Chondrocyte (in vitro differentiated cells): ENCODE measurements around the gene WDR74. TPM values are rescaled to one million over a fixed set of nuclear protein-coding genes. Genes with fewer than 3 reads are reported as not detected.

Experiments
- DNase-seq: peaks from one replicate; pipeline ENCODE4 v3.0.0; 2021; ENCODE audit warnings: mixed read lengths, low spot score
- H3K27ac Mint-ChIP-seq: one replicate; pipeline ENCODE4 v1.8.0; 2021; ENCODE audit warnings: mild to moderate bottlenecking, moderate library complexity, mixed read lengths; ENCODE audit not compliant: unreplicated experiment
- H3K27me3 Mint-ChIP-seq: 2 replicates; pipeline ENCODE4 v1.8.0; 2021; ENCODE audit warnings: low read depth, mixed read lengths
- H3K36me3 Mint-ChIP-seq: 2 replicates; pipeline ENCODE4 v1.8.0; 2021; ENCODE audit warnings: low read depth, mixed read lengths
- H3K4me1 Mint-ChIP-seq: 2 replicates; pipeline ENCODE4 v1.8.0; 2021; ENCODE audit warnings: low read depth, mild to moderate bottlenecking, mixed read lengths
- H3K4me3 Mint-ChIP-seq: one replicate; pipeline ENCODE4 v1.8.0; 2021; ENCODE audit warnings: mild to moderate bottlenecking, moderate library complexity, mixed read lengths; ENCODE audit not compliant: unreplicated experiment
- H3K9me3 Mint-ChIP-seq: 2 replicates; pipeline ENCODE4 v1.8.0; 2021; ENCODE audit warnings: low read depth, mixed read lengths
- total RNA-seq: library from RNA; stranded (reverse); gene quantifications from 3 replicates; pipeline ENCODE4 v1.2.1, GENCODE V29; 2021
- TF ChIP-seq, protein P1 (sequence below): fragments of 200-600 bp; sonication (generic); IDR thresholded peaks from 2 replicates; pipeline ENCODE4 v1.5.0; 2021; ENCODE audit warnings: antibody characterized with exemption, mild to moderate bottlenecking, moderate library complexity

Gene WDR74
- total RNA-seq, 1 donor from 2014 or later, result 27.9 TPM

DNA sequence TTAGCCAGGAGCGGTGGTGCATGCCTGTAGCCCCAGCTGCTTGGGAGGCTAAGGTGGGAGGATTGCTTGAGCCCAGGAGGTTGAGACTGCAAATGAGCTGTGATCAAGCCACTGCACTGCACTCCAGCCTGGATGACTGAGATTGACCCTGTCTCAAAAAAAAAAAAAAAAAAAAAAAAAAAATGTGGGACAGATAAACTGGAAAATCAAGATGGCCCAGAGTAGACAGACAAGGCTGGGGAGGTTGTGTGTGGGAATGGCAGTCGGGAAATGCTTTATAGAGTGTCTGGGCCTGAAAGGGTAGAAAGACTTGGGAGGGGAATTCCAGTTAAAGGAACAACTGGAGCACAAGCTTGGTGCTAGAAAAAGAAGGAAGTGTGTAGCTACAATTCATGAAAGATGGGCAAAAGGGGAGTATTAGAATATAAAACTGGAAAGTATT is 18.2 kb upstream of the WDR74 start:
- H3K4me3 Mint-ChIP-seq, result peak overlapping the region; percentile 95
- H3K4me1 Mint-ChIP-seq, result peaks cover 49% of the 10 kb centered on the region
- H3K27me3 Mint-ChIP-seq, result no peaks in the 10 kb centered on the region
- DNase-seq, result no peak
- H3K36me3 Mint-ChIP-seq, result peaks cover 24% of the 10 kb centered on the region
- TF ChIP-seq, protein P1, sequence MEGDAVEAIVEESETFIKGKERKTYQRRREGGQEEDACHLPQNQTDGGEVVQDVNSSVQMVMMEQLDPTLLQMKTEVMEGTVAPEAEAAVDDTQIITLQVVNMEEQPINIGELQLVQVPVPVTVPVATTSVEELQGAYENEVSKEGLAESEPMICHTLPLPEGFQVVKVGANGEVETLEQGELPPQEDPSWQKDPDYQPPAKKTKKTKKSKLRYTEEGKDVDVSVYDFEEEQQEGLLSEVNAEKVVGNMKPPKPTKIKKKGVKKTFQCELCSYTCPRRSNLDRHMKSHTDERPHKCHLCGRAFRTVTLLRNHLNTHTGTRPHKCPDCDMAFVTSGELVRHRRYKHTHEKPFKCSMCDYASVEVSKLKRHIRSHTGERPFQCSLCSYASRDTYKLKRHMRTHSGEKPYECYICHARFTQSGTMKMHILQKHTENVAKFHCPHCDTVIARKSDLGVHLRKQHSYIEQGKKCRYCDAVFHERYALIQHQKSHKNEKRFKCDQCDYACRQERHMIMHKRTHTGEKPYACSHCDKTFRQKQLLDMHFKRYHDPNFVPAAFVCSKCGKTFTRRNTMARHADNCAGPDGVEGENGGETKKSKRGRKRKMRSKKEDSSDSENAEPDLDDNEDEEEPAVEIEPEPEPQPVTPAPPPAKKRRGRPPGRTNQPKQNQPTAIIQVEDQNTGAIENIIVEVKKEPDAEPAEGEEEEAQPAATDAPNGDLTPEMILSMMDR, result no peak
- H3K9me3 Mint-ChIP-seq, result no peaks in the 10 kb centered on the region
- H3K27ac Mint-ChIP-seq, result peak overlapping the region; percentile 1

DNA sequence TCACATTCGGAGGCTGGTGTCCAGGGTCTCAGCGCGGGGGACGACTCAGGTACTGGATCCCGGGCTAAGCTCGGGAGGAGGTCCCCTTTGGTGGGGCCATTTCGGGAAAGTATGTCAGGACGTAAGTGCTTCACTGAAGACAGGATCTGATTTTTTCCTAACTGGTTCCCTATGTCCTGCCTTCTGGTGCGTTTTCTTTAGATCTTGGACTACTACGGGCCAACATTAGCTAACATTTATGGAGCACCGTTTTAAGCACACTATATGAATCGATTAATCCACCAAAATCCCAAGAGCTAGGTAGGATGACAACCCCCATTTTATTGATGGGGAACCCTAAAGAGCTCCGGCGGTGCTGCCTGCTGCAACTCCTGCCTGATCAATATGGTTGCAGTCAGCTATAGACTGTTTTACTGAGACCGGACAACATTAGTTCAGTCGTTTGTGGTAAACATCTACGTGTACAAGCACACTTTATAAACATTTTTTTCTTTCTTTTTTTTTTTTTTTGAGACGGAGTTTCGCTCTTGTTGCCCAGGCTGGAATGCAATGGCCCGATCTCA is 17.0 kb upstream of the WDR74 start:
- Mint-ChIP-seq H3K27me3 (no peaks in the 10 kb centered on the region), H3K4me3 (peak overlapping the region; percentile 95), H3K9me3 (no peaks in the 10 kb centered on the region), H3K4me1 (peaks cover 54% of the 10 kb centered on the region), H3K36me3 (peaks cover 31% of the 10 kb centered on the region), H3K27ac (peak overlapping the region; percentile 95)
- no peak for DNase-seq
- TF ChIP-seq, protein P1, result no peak

DNA sequence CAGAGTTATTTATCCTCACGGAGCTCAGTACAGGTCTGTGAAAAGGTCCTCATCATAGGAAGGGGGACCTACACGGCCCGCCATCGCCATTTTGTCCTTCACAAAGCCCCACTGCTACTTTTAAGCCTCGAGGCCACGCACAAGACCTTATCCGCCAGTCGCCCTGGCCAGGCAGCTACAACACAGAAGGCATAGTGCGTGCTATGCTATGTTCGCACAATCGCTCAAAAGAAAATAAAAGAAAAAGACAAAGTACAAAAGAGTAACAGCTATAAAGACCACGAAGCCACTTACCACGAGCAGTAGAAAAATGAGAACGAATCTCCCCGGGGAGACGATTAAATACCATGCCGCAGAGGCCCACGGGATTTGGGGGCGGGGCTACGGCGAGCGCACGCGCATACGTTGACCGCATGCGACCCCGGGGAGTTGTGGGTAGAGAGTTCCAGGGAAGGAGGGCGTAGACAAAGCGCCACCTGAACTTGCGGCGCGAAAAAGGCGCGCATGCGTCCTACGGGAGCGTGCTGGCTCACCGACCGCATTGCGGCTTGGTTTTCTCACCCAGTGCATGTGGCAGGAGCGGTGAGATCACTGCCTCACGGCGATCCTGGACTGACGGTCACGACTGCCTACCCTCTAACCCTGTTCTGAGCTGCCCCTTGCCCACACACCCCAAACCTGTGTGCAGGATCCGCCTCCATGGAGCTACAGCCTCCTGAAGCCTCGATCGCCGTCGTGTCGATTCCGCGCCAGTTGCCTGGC is 16.4 kb upstream of the WDR74 start:
- Mint-ChIP-seq H3K4me1 (peaks cover 54% of the 10 kb centered on the region), H3K36me3 (peaks cover 31% of the 10 kb centered on the region), H3K27ac (peak overlapping the region; percentile 95)

DNA sequence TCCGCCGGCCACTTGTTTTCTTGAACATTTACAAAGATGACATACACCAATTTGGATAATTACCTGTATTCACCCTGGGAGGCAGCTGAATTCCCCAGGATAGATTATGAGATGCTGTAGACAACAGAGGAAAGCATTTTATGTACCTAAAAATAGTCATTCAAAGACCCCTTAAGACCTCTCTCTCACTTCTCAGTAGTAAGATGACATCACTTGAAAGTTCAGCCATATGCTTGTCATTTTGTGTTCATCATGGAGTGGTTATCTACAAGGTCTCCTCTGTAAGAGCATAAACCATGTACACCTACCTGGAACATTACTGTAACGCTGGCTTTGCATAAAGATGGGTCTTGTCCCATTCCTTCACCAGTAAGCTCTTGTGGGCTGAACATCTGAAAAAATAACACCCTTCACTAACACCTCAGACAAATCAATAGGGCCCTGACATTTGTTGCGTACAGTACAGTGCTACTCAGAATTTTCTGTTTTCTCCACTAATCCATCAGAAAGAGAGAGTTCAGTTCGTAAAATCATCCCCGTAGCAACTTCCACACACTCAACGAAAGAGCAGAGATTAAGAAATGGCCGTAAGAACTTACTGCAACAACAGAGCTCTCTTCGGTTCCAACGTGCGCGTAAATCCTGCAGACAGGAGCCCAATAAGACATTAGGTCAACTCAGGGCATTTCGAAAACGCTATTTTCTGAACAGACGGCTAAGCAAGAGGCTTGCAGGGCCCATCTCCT is 15.6 kb upstream of the WDR74 start:
- TF ChIP-seq, protein P1, result no peak
- Mint-ChIP-seq H3K27me3 (no peaks in the 10 kb centered on the region), H3K27ac (peak overlapping the region; percentile 95), H3K4me3 (peak overlapping the region; percentile 95), H3K4me1 (peaks cover 54% of the 10 kb centered on the region), H3K36me3 (peaks cover 31% of the 10 kb centered on the region), H3K9me3 (no peaks in the 10 kb centered on the region)
- DNase-seq, result no peak

More for the DNA sequence above, 16.4 kb upstream of the WDR74 start:
- TF ChIP-seq, protein P1, result no peak
- Mint-ChIP-seq H3K4me3 (peak overlapping the region; percentile 95), H3K9me3 (no peaks in the 10 kb centered on the region), H3K27me3 (no peaks in the 10 kb centered on the region)
- peak; percentile 96 for DNase-seq
